ES-I3 (cell line): ENCODE data around the gene ATP10A.

Experiments
- H3K36me3 ChIP-seq: 2 replicates; pipeline ENCODE4 v1.6.1; 2013; ENCODE audit warnings: mild to moderate bottlenecking, low read length, control low read depth, moderate library complexity; ENCODE audit not compliant: insufficient read depth
- H3K4me1 ChIP-seq: 2 replicates; pipeline ENCODE4 v1.6.1; 2013; ENCODE audit warnings: mild to moderate bottlenecking, control low read depth, low read length; ENCODE audit not compliant: insufficient read depth
- H3K9ac ChIP-seq: 2 replicates; pipeline ENCODE4 v1.6.1; 2013; ENCODE audit warnings: low read depth, mild to moderate bottlenecking, low read length, moderate library complexity
- H3K9me3 ChIP-seq: 2 replicates; pipeline ENCODE4 v1.6.1; 2013; ENCODE audit warnings: mild to moderate bottlenecking, low read length, moderate library complexity; ENCODE audit not compliant: control insufficient read depth, insufficient read depth

Gene ATP10A

DNA sequence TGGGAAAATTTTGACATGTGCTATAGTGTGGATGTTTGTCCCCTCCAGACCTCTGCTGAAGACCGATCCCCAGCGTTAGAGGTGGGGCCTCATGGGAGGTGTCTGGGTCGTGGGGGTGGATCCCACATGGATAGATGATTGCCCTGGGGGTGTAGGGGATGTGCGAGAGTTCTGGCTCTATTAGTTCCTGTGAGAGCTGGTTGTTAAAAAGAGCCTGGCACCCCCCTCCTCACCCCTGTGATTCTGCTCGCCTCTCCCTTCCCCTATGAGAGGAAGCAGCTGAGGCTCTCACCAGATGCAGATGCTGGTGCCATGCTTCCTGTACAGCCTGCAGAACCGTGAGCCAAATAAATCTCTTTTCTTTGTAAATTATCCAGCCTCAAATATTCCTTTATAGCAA is 67.4 kb downstream of the ATP10A start:
- Histone ChIP-seq H3K4me1 (no peaks in the 10 kb centered on the region; the same call in 1 of the 2 replicates), H3K9me3 (no peaks in the 10 kb centered on the region), H3K9ac (no peak overlapping the region), H3K36me3 (no peaks in the 10 kb centered on the region)

DNA sequence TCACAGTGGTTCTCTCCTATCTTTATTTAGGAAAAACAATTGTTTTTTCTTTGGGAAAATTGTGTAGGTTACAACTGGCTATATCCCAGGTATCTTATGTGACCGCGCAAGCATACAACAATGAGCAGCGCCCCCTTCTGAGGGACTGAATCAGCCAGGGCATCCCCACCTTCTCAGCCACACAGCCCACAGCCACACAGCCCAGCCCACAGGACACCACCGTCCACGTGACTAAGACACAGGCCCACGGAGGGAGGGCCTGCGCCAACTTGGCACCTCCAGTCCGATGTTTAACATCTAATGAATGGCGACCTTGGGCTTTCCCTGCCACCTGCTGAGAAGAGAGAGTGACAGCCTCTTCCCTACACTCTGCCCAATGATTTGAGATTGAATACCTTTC is 68.1 kb downstream of the ATP10A start:
- peaks cover 2% of the 10 kb centered on the region for H3K4me1 ChIP-seq
- H3K9me3 ChIP-seq = no peaks in the 10 kb centered on the region
- H3K9ac ChIP-seq = no peak overlapping the region
- no peaks in the 10 kb centered on the region for H3K36me3 ChIP-seq

DNA sequence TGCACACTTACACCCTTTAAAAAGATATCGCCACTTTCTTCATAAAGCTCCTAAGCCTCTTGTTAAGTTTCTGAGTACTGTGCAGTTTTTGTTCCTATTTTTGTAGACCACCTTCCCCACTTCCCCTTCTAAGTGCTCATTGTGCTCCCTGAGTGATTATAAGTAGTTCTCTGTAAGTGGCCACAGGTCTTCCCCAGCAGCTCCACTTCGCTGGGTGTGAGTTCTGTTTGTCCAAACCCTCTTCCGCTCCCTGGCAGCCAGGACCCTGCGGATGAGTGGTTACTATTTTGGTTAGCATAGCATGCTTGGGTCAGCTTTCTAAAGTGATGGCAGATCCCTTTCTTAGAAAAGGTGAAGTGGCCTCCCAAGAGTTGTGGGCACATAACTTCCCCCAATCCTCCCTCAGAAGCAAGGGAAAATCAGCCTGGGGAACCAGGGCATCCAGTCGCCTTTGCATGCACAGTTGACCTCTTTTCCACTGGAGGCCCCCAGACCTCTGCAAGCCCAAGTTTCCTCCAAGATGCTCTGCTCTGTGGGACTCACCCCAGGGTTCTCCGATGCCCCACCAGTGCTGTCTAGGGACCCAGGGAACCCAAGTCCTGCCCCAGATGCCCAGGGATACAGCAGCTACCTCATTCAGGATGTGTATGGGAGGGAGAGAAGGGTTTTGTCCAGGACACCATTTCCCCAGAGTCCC is 69.6 kb downstream of the ATP10A start:
- H3K36me3 ChIP-seq = no peaks in the 10 kb centered on the region
- no peak overlapping the region for H3K9ac ChIP-seq
- no peaks in the 10 kb centered on the region for H3K9me3 ChIP-seq
- H3K4me1 ChIP-seq = peaks cover 5% of the 10 kb centered on the region; the same call in 1 of the 2 replicates

DNA sequence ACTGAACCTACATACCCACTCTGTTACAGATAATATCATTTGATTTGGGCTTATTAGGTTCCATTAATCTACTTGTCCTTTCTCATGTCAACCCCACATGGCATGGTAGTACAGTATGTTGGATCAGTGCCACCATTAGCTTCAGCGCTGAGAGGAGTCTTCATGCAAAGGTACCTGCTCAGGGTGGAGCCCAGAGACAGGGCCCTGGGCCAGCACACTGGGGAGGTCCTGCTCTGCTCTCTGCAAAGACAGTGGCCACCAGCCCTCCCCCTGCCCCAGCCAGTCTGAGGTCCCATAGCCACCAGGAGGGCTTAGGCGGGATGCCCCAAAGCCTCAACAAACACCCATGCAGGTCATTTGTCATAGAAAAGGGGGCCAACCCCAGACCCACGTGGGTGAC is 71.0 kb downstream of the ATP10A start:
- Histone ChIP-seq H3K9ac (no peak overlapping the region), H3K9me3 (no peaks in the 10 kb centered on the region), H3K36me3 (no peaks in the 10 kb centered on the region), H3K4me1 (peaks cover 5% of the 10 kb centered on the region; the same call in 1 of the 2 replicates)

DNA sequence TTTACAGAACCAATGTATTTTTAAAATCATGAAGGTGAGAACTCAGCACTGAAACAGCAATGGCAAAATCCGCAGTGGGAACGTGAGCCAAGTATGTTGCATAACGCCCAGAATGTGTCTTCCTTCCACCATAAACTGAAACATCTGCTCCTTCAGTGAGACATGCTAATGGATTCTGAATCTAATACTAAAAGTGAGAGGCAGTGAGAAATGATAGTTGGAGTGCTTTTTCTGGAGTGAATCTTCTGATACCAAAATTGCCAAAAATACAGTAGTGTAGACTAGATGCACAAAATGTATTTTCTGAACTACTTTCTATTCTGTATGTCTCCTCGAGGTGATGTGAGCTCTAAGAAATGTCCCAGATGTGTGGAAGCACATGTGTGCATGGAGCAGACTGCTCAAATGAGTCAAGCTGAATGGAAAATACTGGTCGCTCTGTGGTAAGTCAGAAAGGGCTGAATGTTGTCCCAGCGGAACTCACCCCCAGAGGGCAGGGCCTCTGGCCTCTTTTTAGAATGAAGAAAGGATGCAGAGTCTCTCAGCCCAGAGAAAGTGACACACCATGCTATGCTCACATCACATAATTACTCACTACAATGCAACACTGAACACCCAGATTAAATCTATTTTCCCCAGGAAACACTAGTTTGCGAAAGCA is 73.0 kb downstream of the ATP10A start:
- Histone ChIP-seq H3K4me1 (peaks cover 5% of the 10 kb centered on the region; the same call in 1 of the 2 replicates), H3K9me3 (no peaks in the 10 kb centered on the region), H3K9ac (no peak overlapping the region), H3K36me3 (no peaks in the 10 kb centered on the region)

DNA sequence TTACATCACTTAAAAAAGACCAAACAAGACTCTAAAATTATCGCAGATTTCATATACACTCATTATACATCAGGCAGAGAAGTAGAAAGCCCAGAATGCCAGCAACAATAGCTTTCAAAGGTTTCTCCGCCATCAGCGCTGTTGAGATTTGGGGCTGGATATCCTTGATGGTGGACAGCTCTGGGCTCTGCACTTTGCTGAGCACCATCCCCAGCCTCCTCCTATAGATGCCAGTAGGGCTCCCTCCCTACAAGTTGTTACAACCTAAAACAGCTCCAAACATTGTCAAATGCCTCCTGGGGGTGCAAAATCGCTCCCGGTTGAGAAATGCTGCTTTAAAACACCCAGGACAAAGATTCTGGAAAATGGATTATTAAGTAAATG is 73.5 kb downstream of the ATP10A start:
- no peaks in the 10 kb centered on the region for H3K36me3 ChIP-seq
- H3K9ac ChIP-seq = no peak overlapping the region
- peaks cover 5% of the 10 kb centered on the region; the same call in 1 of the 2 replicates for H3K4me1 ChIP-seq
- no peaks in the 10 kb centered on the region for H3K9me3 ChIP-seq

DNA sequence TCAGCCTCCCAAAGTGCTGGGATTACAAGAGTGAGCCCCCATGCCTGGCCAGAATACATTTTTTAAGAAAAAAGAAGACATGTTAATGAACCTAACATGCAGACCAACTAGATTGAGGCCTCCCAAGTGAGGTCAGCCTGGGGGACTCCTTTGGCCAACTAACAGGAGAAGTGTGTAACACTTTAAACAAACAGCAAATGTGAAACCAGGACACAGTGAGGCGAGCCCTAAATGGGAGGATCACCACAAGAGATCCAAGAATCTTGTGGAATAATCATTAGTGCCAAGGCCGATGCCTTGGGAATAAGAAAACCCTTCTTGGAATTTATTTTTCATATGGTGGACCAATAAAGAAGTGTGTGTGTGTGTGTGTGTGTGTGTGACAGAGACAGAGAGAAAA is 73.9 kb downstream of the ATP10A start:
- H3K4me1 ChIP-seq = peaks cover 5% of the 10 kb centered on the region; the same call in 1 of the 2 replicates
- no peaks in the 10 kb centered on the region for H3K36me3 ChIP-seq
- H3K9ac ChIP-seq = no peak overlapping the region
- H3K9me3 ChIP-seq = no peaks in the 10 kb centered on the region

DNA sequence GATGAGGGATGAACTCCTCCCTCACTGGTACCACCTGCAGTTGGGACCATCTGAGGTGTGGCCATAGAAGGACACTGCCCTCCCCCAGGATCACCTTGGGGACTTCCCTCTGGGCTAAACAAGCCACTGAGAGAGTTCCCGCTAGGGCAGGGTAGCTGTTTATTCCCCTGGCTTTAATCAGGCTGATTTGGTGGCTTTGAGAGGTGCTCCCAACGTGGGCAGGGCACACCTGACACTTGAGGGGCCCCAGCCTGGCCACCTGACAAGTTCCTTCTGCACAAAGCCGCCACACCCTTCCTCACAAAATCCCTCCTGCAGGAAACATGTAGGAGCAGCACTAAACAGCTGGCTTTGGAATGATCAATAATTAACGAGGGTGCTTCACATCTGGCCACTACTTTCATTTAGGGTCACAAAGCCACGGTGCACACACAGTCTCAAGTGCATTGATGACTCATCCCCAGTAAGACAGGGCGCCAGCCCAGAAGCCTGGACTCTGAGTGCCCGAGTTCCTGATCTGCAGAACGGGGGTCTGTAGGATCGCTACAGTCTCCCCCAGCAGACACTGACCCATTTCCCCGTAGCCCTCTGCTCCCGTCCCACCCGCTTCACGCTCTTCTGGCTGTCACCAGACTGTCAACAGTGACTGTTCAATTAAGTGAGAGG is 75.1 kb downstream of the ATP10A start:
- no peaks in the 10 kb centered on the region for H3K36me3 ChIP-seq
- H3K9me3 ChIP-seq = no peaks in the 10 kb centered on the region
- no peak overlapping the region for H3K9ac ChIP-seq
- H3K4me1 ChIP-seq = peaks cover 5% of the 10 kb centered on the region; the same call in 1 of the 2 replicates

DNA sequence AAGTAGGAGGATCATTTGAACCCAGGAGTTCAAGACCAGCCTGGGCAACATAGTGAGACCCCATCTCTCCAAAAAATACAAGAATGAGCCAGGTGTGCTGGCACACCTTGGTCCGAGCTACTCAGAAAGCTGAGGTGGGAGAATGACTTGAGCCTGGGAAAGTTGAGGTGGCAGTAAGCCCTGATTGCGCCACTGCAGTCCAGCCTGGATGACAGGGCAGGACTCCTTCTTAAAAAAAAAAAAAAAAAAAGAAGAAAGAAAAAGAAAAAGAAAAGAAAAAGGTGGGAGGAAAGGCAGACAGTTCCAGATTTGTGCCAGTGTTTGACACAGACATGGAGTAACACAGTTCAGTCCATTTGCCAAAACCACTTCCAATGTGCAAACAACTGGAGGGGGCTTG is 75.7 kb downstream of the ATP10A start:
- H3K36me3 ChIP-seq = no peaks in the 10 kb centered on the region
- H3K4me1 ChIP-seq = peaks cover 5% of the 10 kb centered on the region; the same call in 1 of the 2 replicates
- H3K9me3 ChIP-seq = no peaks in the 10 kb centered on the region
- H3K9ac ChIP-seq = no peak overlapping the region

DNA sequence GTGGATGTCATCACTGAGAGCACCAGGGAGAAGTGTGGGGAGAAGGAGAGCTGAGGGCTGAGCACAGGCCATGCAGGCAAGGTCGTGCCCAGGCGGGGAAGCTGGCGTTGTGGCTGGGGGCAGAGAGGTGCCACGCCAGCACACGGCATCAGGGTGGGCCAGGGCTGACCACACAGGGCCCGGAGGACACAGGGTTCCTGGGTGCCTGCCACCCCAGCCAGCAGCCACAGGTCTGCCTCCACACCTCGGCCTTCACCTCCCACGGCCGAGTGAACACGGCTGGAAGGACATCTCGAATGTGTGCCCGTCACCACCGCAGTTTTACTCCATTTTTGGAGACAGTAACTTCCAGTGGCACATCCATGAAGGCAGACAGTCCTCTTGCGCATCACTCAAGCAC is 77.1 kb downstream of the ATP10A start:
- Histone ChIP-seq H3K9ac (no peak overlapping the region), H3K36me3 (no peaks in the 10 kb centered on the region), H3K4me1 (peaks cover 5% of the 10 kb centered on the region; the same call in 1 of the 2 replicates), H3K9me3 (no peaks in the 10 kb centered on the region)

DNA sequence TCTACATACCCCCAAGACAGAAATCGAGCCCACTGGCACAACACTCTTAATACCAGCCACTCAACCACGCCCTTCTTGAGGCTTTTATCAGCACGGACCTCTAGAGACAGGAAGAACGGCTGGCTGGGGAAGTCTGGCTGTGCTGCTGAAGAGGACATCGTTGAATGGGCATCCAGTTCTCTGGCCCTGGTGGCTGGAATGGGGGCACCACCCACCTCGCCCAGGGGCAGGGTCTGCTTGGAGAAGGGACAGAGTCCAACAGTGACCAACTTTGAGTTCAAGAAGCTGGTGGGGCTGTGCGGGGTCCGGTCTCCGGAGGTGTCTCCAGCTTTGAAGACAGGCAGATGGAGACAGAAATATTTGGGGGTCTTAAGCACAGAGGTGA is 77.5 kb downstream of the ATP10A start:
- H3K36me3 ChIP-seq = no peaks in the 10 kb centered on the region
- peaks cover 5% of the 10 kb centered on the region; the same call in 1 of the 2 replicates for H3K4me1 ChIP-seq
- H3K9me3 ChIP-seq = no peaks in the 10 kb centered on the region
- H3K9ac ChIP-seq = no peak overlapping the region

DNA sequence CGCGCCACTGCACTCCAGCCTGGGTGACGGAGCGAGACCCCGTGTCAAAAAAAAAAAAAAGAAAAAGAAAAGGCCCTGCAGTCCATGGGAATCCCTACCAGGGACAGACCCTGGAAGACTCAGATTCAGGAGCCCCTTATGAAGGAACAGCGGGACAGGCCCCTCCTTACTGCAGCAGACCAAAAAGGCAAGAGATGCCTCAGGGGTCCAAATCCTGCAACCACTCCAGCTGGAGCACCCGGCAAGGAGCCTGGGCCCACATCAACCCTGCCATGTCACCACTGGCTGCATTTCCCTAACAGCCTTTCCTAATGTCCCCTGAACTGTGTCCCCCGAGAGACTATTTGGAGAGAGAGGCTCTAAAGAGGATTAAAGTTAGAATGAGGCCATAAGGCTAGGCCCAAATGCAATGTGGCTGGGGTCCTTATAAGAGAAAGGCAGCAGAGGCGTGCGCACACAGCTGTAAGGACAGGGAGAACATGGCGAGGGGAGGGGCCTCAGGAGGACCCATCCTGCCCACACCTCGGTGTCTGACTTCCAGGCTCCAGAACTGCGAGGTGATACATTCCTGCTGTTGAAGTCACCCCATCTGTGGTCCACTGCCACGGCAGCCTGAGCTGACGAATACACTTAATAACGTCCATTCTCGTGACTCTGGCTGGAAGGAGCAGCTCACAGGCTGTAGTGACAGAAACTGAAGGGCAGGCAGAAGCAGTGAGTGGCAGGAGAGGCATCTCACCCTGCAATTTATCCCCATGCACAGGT is 78.1 kb downstream of the ATP10A start:
- Histone ChIP-seq H3K9ac (no peak overlapping the region), H3K36me3 (no peaks in the 10 kb centered on the region), H3K9me3 (no peaks in the 10 kb centered on the region), H3K4me1 (peaks cover 3% of the 10 kb centered on the region; the same call in 1 of the 2 replicates)

DNA sequence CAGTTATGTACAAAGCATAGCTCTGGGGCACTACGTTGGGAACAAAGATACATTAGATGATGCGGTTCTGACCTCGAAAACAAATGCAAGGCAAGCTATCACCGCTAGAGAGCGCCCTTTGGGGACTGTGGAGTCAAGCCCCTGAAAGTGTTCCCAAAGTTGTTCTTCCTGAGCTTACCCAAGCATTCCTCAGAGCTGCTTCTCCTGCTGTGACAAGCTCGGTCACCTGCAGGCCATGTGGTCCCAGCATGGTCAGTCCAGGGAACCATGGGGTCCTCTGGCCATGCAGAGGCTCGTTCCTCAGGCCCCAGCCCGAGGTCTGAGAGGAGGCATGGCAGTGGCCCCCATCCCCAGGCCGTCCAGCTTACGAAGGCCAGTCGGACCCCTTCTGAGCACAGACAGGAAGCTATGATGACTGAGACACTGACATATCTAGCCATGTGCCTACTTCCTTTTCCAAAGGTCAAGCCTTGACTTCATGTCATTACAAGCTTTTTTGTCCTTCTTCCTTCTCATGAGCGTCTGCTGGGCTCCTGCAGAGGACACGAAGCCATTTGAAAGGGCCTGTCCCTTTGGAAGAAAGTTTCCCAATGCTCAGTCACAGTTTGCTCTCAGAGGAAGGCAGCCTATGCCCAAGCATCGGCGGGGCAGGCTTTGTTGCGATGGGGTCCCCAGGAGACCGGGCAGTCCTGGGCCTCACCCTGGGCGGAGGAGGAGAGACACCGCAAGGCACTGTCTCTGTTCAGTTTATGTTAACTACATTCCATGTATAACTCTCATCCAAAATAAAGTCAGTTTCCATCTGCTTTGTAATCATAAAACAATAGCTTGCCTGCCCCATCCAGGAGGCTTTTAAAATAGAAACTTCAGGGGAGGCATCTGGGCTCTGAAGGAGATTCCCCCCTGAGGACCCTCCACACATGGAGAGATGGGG is 79.3 kb downstream of the ATP10A start:
- no peaks in the 10 kb centered on the region for H3K9me3 ChIP-seq
- H3K36me3 ChIP-seq = no peaks in the 10 kb centered on the region
- no peak overlapping the region for H3K9ac ChIP-seq
- H3K4me1 ChIP-seq = no peaks in the 10 kb centered on the region
